Limb (tissue), 2 donors: Measurements from ENCODE around the gene SELENOK.
A peak's percentile ranks its signal among the peaks of the same experiment; 100 is the strongest.
"Not testable (repeated sequence)": the region's sequence is repeated elsewhere in the genome, so short reads cannot be mapped to it uniquely, and the experiment has no call there.

Source experiments
- DNase-seq, 2 donors: peaks; one replicate each; pipeline ENCODE4 v3.0.0-alpha.2; 2016; ENCODE audit errors: extremely low spot score in 2 of 2

Gene SELENOK

GRCh38 chr3:53891497-53892285 is at the start of gene SELENOK:
Gene SELENOK, minus strand, starts transcription at chr3:53891859.
- DNase-seq, result peak; percentile 97 to 99

- DNase-seq, result no peak
Measured at GRCh38 chr3:53941184-53941583, 49.5 kb upstream of the SELENOK start.

DNA sequence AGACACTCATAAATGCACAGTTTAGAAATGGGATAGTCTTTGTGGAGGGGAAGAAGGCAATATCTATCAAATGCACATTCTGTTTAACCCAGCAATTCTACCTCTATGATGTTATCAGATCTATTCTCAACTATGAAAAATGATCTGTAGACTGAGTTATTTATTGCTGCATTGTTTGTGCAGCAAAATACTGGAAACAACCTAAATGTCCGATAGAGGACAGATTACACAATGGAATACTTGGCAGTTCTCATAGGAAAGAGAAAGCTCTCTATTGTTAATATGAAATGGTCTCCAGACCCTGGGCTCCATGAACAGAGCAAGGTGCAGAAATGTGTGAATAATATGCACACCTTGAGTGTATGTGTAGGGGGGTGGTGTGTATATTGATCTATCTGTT is 49.0 kb upstream of the SELENOK start:
- DNase-seq, result no peak

DNA sequence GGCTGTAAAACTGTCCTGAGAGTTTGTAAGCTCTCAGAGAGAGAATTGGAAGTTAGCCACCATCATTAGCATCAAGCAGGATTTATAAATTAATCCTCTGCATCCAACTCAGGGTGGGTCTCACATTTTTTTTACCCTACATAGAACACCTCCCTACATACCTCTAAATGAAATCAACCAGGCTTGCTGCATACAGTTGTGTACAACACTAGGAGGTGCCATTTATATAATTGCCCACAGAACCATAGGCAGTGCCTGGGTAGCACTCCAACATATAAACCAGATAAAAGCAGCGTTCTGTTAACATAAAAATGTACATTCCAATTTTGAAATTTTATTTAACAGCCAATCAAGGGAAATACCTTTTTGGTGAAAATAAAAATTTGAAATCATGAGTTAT is 48.2 kb upstream of the SELENOK start:
- DNase-seq, result no peak

DNA sequence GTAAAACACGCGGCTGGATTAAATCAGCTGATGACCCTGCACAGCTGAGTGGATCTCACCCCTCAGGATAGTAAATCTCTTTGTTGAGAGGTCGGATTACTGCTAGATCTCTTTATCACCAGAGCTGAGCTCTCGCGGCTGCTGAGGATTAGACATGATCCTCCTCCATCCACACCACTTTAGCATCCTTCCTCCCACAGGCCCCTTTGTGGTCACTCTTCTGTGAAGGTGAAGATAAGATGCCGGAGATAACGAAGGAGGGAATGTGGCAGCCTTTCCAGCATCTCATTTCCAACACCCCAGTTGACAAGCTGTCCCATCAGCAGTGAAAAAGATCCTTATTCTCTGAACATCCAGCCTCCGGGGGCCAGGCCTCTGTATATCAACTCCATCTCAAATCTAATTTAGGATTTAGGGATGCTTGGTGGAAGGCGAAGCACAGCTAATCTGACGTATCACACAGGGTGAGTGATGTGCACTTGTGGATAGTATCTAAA is 47.5 kb upstream of the SELENOK start:
- peak in 1 of 2 donors; percentile 31 for DNase-seq

DNA sequence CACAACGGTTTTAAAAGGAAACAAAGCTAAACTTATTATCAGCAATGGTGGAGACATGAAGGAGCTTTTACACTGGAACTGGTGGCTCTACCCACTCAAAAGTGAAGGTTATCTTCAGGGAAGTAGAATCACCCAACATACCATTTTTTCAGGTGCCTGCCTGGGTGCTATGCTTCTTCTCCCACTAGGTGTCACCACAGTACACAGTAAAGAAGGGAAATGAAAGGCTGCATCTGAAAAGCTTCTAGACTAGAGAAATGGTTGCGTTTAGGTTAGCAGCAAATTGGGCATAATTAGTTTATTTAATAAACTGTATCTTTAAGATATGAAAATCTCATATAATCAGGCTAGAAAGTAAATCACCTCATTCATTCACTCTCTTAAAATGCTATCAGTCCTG is 47.0 kb upstream of the SELENOK start:
- DNase-seq, result peak; percentile 50 to 70

- DNase-seq, result no peak
Measured at GRCh38 chr3:53936347-53936746, 44.7 kb upstream of the SELENOK start.

DNA sequence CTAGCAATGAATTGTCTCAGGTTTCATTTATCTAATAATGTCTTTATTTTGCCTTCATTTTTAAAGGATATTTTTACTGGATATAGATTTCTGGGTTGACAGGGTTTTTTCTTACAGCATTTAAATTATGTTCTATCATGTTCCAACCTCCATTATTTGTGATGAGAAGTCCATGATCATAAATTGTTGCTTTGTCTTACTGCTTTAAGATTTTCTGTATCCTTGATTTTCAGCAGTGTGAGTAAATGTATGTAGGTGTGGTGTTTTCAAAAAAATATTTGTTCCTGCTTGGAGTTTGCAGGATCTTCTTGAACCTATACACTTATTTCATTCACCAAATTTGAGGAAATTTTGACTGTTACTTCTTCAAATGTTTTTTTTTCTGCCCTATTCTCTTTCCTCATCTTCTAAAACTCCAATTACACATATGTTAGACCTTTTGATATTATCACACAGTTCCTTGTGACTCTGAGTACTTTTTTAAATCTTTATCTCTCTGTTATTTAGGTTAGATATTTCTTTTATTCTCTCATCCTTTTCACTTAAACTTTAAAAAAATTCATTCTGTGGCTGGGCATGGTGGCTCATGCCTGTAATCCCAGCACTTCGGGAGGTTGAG is 43.7 kb upstream of the SELENOK start:
- no peak for DNase-seq

DNA sequence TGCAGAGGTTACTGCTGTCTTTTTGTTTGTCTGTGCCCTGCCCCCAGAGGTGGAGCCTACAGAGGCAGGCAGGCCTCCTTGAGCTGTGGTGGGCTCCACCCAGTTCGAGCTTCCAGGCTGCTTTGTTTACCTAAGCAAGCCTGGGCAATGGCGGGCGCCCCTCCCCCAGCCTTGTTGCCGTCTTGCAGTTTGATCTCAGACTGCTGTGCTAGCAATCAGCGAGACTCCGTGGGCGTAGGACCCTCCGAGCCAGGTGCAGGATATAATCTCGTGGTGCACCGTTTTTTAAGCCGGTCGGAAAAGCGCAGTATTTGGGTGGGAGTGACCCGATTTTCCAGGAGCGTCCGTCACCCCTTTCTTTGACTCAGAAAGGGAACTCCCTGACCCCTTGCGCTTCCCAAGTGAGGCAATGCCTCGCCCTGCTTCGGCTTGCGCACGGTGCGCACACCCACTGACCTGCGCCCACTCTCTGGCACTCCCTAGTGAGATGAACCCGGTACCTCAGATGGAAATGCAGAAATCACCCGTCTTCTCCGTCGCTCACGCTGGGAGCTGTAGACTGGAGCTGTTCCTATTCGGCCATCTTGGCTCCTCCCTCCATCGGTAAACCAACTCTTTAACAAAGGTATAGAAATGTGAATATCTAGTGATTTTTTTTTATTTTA is 35.7 kb upstream of the SELENOK start:
- not testable (repeated sequence) for DNase-seq

GRCh38 chr3:53921296-53921695 is 29.6 kb upstream of the SELENOK start:
- DNase-seq, result no peak

GRCh38 chr3:53919741-53920140 is 28.1 kb upstream of the SELENOK start:
- DNase-seq, result no peak

- DNase-seq, result no peak
Measured at GRCh38 chr3:53913401-53913800, 21.7 kb upstream of the SELENOK start.

DNA sequence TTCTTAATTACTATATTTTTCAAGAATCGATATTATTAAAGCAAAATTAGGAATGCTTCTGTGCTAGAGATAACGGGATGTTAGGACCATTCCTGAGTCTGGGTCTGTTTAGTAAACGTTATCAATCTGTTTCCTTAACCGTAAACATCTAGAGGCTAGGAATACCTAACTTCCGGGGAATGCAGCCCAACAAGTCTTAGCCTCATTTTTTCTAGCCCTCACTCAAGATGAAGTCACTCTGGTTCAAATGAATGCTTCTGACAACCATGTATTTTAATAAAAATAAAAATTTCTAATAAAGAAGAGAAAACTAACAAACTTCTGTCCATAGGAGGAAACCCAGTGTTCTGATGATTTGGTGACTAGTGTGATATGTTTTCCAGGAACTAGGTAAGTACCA is 11.1 kb upstream of the SELENOK start:
- DNase-seq, result no peak

- no peak for DNase-seq
Measured at GRCh38 chr3:53902067-53902466, 10.4 kb upstream of the SELENOK start.

GRCh38 chr3:53900666-53901331 is 9.1 kb upstream of the SELENOK start:
- DNase-seq, result no peak

DNA sequence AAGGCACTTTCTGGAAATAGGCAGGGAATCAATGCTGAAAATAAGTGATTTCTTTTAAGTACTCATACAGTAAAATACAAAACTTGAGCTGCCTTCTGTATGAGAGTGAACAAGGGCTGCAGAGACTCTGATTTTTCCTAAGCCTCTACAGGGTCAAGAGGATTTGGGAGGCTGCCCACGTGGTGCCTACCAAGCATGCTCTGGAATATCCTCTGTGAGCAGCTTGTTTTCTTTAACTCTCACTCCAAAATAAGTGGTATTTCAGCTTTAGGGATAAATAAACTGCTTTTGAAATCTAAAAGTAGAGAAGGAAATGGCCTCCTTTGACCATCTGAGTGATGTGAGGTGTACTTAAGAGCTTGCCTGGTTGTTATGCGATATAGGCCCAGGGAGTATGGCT is 8.1 kb upstream of the SELENOK start:
- DNase-seq, result no peak

- DNase-seq, result peak in 1 of 2 donors; percentile 36
Measured at GRCh38 chr3:53892286-53892637, 603 bp upstream of the SELENOK start.

DNA sequence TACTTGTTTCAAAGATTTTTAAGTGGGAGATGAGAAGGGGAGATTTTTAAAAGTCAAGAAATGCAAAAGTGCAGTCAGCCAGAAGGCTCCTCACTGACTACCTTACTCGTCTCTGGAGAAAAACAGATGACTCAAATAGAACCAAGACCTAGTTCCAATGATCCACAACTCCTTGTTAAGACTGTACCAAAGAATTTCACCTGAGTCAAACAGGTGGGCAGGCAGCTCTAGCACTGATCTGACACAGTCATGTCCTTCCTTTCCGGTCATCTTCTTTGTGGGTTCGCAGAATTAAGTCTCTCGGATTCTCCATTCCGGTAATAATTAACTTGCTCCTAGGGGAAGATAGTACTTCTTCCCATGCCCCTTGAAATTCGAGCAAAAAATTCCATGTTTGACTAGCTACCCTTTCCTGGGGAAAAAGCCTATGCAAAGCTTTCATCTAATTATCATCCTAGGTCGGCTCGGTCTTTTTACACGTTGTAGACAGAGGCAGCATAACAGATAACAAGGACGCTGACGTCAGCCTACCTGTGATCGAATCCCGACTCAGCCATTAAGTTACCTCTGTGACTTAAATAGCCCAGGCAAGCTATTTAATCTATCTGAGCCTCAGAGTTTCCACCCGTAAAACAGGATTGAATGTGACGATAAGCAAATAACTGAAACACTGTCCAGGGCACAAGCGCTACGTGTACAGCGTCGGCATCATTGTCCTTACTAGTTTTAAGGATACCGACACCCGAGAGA is 758 bp downstream of the SELENOK start:
- DNase-seq, result no peak

GRCh38 chr3:53888232-53888631 is 3.4 kb downstream of the SELENOK start:
- DNase-seq, result no peak

DNA sequence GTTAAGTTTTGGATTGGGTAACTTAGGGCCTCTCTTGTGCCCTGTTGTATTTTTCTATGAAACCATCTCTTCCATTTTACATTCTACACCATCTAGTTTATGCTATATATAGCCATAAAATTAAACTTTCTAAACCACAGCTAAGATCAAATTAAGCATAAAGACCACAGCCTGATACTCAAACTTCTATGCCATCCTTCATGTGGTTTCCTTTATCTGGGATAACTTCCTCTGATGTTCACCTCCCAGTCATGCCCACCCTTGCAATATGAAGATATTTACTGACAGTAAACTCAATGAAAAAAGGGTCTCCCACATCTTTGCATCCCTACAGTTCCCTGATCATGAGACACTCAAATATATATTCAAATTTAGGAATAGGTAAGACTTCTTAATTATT is 4.2 kb downstream of the SELENOK start:
- no peak for DNase-seq

DNA sequence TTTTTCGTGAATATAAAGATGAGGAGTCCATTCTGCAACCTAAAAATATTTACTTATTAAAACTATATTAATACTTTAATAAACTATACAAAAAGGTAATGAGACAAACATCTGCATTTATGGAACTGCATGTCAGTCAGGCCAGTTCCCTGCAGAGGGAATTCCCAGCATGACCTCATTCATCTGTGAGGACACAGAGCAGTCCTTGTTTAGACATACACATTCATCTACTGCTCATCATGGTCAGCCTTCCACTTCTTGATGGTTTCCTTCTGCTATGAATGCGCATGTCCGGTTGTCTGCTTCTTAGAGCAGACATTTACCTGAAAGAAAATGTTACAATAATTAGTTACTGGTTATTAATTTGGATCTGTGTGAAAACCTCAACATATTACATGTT is 6.4 kb downstream of the SELENOK start:
- DNase-seq, result no peak
